HCT116 (cell line): ENCODE measurements around the gene UBXN10. TPM values are rescaled to one million over a fixed set of nuclear protein-coding genes. Genes with fewer than 3 reads are reported as not detected.

Source experiments
- ATAC-seq: fragments of 200-7000 bp; cut with Tn5 transposase; 2 replicates; pipeline ENCODE4 v1.9.1; 2020; ENCODE audit warnings: mild to moderate bottlenecking, moderate library complexity
- BruUV-seq: library from RNA; stranded (reverse); fragments of 400-500 nt; replicated peaks from 2 replicates; lab custom pipeline; 2021; lab: Mats Ljungman, UMichigan
- CTCF ChIA-PET: fragments of 300-600 bp; sonication (Branson Sonifier 250); formaldehyde crosslinking; loops from one replicate; lab custom pipeline; 2021; ENCODE audit warnings: antibody characterized with exemption; lab: Charles Lee
- POLR2A ChIA-PET: fragments of 300-600, 350-600 bp; sonication (Branson Sonifier 250); formaldehyde crosslinking; loops from one replicate; lab custom pipeline; 2021; ENCODE audit warnings: antibody characterized with exemption; lab: Charles Lee
- RAD21 ChIA-PET, 2 experiments: fragments of 300-600 bp; sonication (Branson Sonifier 250); formaldehyde crosslinking; loops; one replicate each; lab custom pipeline; 2023; ENCODE audit warnings: low total read pairs in 2 of 2; ENCODE audit not compliant: uncharacterized antibody in 2 of 2, unreplicated experiment in 2 of 2, low non-redundant PET in 1 of 2; lab: Charles Lee
- DNase-seq: peaks from one replicate; pipeline ENCODE4 v3.0.0-alpha.2; 2010; ENCODE audit warnings: low read depth, low spot score
- H2AFZ ChIP-seq: fragments of 200-600 bp; shearing (Covaris generic), sonication (generic); 2 replicates; pipeline ENCODE4 v1.6.1; 2017; ENCODE audit warnings: low read depth, mixed run types, mixed read lengths, antibody characterized with exemption, low read length; ENCODE audit not compliant: poor library complexity, severe bottlenecking
- H3K27ac ChIP-seq: 2 replicates; pipeline ENCODE4 v1.5.1; 2012; ENCODE audit warnings: low read depth, low read length
- H3K27me3 ChIP-seq: fragments of 200-600 bp; sonication (generic); 2 replicates; pipeline ENCODE4 v1.6.1; 2016; ENCODE audit warnings: mixed run types, low read length, mixed read lengths; ENCODE audit not compliant: insufficient read depth
- H3K36me3 ChIP-seq, 2 experiments: fragments of 200-500 bp in 1 of 2; fragments of 200-600 bp in 1 of 2; sonication (Bioruptor generic) in 1 of 2; sonication (generic) in 1 of 2; 2 replicates each; pipeline versions ENCODE4 v1.5.1 to v1.6.1; 2014 to 2016; ENCODE audit warnings: low read length in 2 of 2, inconsistent platforms in 1 of 2, mixed read lengths in 1 of 2, mixed run types in 1 of 2; ENCODE audit not compliant: insufficient read depth in 2 of 2, control insufficient read depth in 1 of 2
- H3K4me1 ChIP-seq, 2 experiments: fragments of 200-600 bp in 1 of 2; sonication (generic) in 1 of 2; 2 replicates each; pipeline versions ENCODE4 v1.5.1 to v1.6.1; 2012 to 2017; ENCODE audit warnings: low read length in 2 of 2, inconsistent platforms in 1 of 2, mild to moderate bottlenecking in 1 of 2, mixed read lengths in 1 of 2, mixed run types in 1 of 2, moderate library complexity in 1 of 2; ENCODE audit not compliant: insufficient read depth in 2 of 2, control insufficient read depth in 1 of 2
- H3K4me2 ChIP-seq: fragments of 200-600 bp; sonication (generic); 2 replicates; pipeline ENCODE4 v1.6.1; 2017; ENCODE audit warnings: mixed run types, low read length, mixed read lengths
- H3K4me3 ChIP-seq, 2 experiments: fragments of 200-600 bp in 1 of 2; sonication (generic) in 1 of 2; replicated peaks in 1 of 2; 2 replicates each; pipeline ENCODE4 v1.5.1; 2011 to 2016; ENCODE audit warnings: low read length in 2 of 2, control low read depth in 1 of 2, low read depth in 1 of 2, mild to moderate bottlenecking in 1 of 2, mixed read lengths in 1 of 2, mixed run types in 1 of 2
- H3K79me2 ChIP-seq: fragments of 200-600 bp; sonication (generic); 2 replicates; pipeline ENCODE4 v1.6.1; 2017; ENCODE audit warnings: mild to moderate bottlenecking, mixed run types, low read length, moderate library complexity, mixed read lengths; ENCODE audit not compliant: insufficient read depth
- H3K9ac ChIP-seq: fragments of 200-600 bp; sonication (generic); 2 replicates; pipeline ENCODE4 v1.6.1; 2016; ENCODE audit warnings: low read length, mixed read lengths
- H3K9me2 ChIP-seq: fragments of 200-600 bp; sonication (generic), shearing (Covaris generic); 2 replicates; pipeline ENCODE4 v1.6.1; 2017; ENCODE audit warnings: mixed run types, mild to moderate bottlenecking, moderate library complexity; ENCODE audit not compliant: insufficient read depth
- H3K9me3 ChIP-seq, 2 experiments: fragments of 200-500 bp in 1 of 2; fragments of 200-600 bp in 1 of 2; sonication (Bioruptor generic) in 1 of 2; sonication (generic) in 1 of 2; 2 replicates each; pipeline ENCODE4 v1.6.1; 2014 to 2017; ENCODE audit warnings: low read length in 2 of 2, mixed read lengths in 2 of 2, inconsistent platforms in 1 of 2, low read depth in 1 of 2, mild to moderate bottlenecking in 1 of 2, mixed run types in 1 of 2, moderate library complexity in 1 of 2; ENCODE audit not compliant: control insufficient read depth in 1 of 2, insufficient read depth in 1 of 2
- H4K20me1 ChIP-seq: fragments of 200-600 bp; sonication (generic), shearing (Covaris generic); 2 replicates; pipeline ENCODE4 v1.6.1; 2017; ENCODE audit warnings: mixed run types, mild to moderate bottlenecking, moderate library complexity; ENCODE audit not compliant: insufficient read depth
- CBX3 ChIP-seq: IDR thresholded peaks from 2 replicates; pipeline ENCODE4 v1.6.1; 2012; ENCODE audit warnings: low read depth
- CEBPB ChIP-seq: IDR thresholded peaks from 2 replicates; pipeline ENCODE4 v1.6.1; 2012; ENCODE audit warnings: low read depth
- EGR1 ChIP-seq: IDR thresholded peaks from 2 replicates; pipeline ENCODE4 v1.6.1; 2012; ENCODE audit warnings: low read depth
- ELF1 ChIP-seq: IDR thresholded peaks from 2 replicates; pipeline ENCODE4 v1.6.1; 2012; ENCODE audit warnings: low read depth, borderline replicate concordance
- EZH2 ChIP-seq: fragments of 200-600 bp; sonication (generic); IDR thresholded peaks from 2 replicates; pipeline ENCODE4 v1.6.1; 2017; ENCODE audit warnings: antibody characterized with exemption, mixed run types
- EZH2phosphoT487 ChIP-seq: fragments of 200-600 bp; IDR thresholded peaks from 2 replicates; pipeline ENCODE4 v1.6.1; 2018; ENCODE audit warnings: antibody characterized with exemption, borderline replicate concordance
- POLR2A ChIP-seq: IDR thresholded peaks from 2 replicates; pipeline ENCODE4 v1.7.0; 2011; ENCODE audit warnings: borderline replicate concordance; ENCODE audit not compliant: insufficient read depth, insufficient read length; ENCODE audit errors: extremely low read depth
- POLR2AphosphoS5 ChIP-seq: IDR thresholded peaks from 2 replicates; pipeline ENCODE4 v1.6.1; 2011; ENCODE audit warnings: mild to moderate bottlenecking, low read depth, low read length, moderate library complexity
- SIN3A ChIP-seq: IDR thresholded peaks from 2 replicates; pipeline ENCODE4 v1.6.1; 2012; ENCODE audit warnings: low read depth
- SRF ChIP-seq: IDR thresholded peaks from 2 replicates; pipeline ENCODE4 v1.6.1; 2012; ENCODE audit warnings: low read depth
- TCF7L2 ChIP-seq: IDR thresholded peaks from 2 replicates; pipeline ENCODE4 v1.7.0; 2011; ENCODE audit warnings: borderline replicate concordance, inconsistent platforms; ENCODE audit not compliant: insufficient read depth, insufficient read length; ENCODE audit errors: extremely low read depth
- ZNF274 ChIP-seq: fragments of 200-500 bp; sonication (Bioruptor generic); IDR thresholded peaks from 2 replicates; pipeline ENCODE4 v1.6.1; 2014; ENCODE audit warnings: mild to moderate bottlenecking, low read depth, low read length, inconsistent platforms
- intact Hi-C: fragments of 100-400 bp; cut with micrococcal nuclease; formaldehyde crosslinking; loops from 2 replicates; pipeline ENCODE4 v1.10.0; 2022
- total RNA-seq: library from RNA; stranded (reverse); gene quantifications from one replicate; pipeline ENCODE4 v1.2.1, GENCODE V29; 2021; ENCODE audit not compliant: unreplicated experiment
- TF ChIP-seq, protein P1 (sequence below): IDR thresholded peaks from 2 replicates; pipeline ENCODE4 v1.6.1; 2011; ENCODE audit warnings: mild to moderate bottlenecking, low read length, moderate library complexity; ENCODE audit not compliant: insufficient replicate concordance; ENCODE audit errors: extremely low read depth
- TF ChIP-seq, protein P2 (sequence below), 3 experiments: fragments of 200-600 bp in 1 of 3; sonication (generic) in 1 of 3; IDR thresholded peaks in 2 of 3; conservative IDR thresholded peaks in 1 of 3; 2 replicates each; pipeline ENCODE4 v1.5.1; 2012 to 2017; ENCODE audit warnings: low read depth in 2 of 3, low read length in 2 of 3, antibody characterized with exemption in 1 of 3, borderline replicate concordance in 1 of 3, control low read depth in 1 of 3, mild to moderate bottlenecking in 1 of 3, mixed read lengths in 1 of 3, mixed run types in 1 of 3, moderate library complexity in 1 of 3; ENCODE audit not compliant: insufficient read depth in 1 of 3
- TF ChIP-seq, protein P3 (sequence below): IDR thresholded peaks from 2 replicates; pipeline ENCODE4 v1.6.1; 2012
- TF ChIP-seq, protein P4 (sequence below): IDR thresholded peaks from 2 replicates; pipeline ENCODE4 v1.6.1; 2012

UBXN10 gene
- total RNA-seq, 1 experiment from 2014 or later = not detected

DNA sequence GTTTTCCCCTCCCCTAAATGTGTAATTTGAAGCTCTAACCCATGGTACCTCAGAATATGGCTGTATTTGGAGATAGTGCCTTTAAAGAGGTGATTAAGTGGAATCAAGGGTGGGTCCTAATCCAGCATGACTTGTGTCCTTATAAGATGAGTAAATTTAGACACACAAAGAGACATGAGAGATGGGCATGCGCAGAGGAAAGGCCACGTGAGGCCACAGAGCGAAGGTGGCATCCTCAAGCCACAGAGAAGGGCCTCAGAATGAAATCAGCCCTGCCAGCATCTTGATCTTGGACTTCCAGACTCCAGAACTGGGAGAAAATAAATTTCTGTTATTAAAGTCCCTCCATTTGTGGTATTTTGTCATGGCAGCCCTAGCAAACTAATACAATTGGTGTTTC lies 49.6 kb upstream of the UBXN10 start:
- BruUV-seq = no TSS peak
- Histone ChIP-seq H3K4me3 (no peak overlapping the region), H3K27me3 (no peaks in the 10 kb centered on the region), H4K20me1 (no peaks in the 10 kb centered on the region), H2AFZ (no peak overlapping the region), H3K9ac (no peak overlapping the region), H3K4me1 (peaks cover 4 to 11% of the 10 kb centered on the region in 2 experiments; a peak in 3 of 4 replicates), H3K36me3 (no peaks in the 10 kb centered on the region), H3K4me2 (no peak overlapping the region), H3K27ac (no peak overlapping the region), H3K9me2 (no peaks in the 10 kb centered on the region), H3K79me2 (no peaks in the 10 kb centered on the region), H3K9me3 (no peaks in the 10 kb centered on the region)
- CTCF ChIA-PET = interaction anchor here (1.6 kb wide), 1 partner anchor 161 kb away, joined by 3 read pairs; no protein-coding TSS in a partner anchor
- no peak for ATAC-seq
- TF ChIP-seq ZNF274 (no peak), EGR1 (no peak), SIN3A (no peak), EZH2phosphoT487 (no peak), POLR2A (no peak), SRF (no peak), CEBPB (no peak), EZH2 (no peak), TCF7L2 (no peak), CBX3 (no peak), POLR2AphosphoS5 (no peak), ELF1 (no peak)
- TF ChIP-seq, protein P1, sequence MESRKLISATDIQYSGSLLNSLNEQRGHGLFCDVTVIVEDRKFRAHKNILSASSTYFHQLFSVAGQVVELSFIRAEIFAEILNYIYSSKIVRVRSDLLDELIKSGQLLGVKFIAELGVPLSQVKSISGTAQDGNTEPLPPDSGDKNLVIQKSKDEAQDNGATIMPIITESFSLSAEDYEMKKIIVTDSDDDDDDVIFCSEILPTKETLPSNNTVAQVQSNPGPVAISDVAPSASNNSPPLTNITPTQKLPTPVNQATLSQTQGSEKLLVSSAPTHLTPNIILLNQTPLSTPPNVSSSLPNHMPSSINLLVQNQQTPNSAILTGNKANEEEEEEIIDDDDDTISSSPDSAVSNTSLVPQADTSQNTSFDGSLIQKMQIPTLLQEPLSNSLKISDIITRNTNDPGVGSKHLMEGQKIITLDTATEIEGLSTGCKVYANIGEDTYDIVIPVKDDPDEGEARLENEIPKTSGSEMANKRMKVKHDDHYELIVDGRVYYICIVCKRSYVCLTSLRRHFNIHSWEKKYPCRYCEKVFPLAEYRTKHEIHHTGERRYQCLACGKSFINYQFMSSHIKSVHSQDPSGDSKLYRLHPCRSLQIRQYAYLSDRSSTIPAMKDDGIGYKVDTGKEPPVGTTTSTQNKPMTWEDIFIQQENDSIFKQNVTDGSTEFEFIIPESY = no peak
- TF ChIP-seq, protein P2, sequence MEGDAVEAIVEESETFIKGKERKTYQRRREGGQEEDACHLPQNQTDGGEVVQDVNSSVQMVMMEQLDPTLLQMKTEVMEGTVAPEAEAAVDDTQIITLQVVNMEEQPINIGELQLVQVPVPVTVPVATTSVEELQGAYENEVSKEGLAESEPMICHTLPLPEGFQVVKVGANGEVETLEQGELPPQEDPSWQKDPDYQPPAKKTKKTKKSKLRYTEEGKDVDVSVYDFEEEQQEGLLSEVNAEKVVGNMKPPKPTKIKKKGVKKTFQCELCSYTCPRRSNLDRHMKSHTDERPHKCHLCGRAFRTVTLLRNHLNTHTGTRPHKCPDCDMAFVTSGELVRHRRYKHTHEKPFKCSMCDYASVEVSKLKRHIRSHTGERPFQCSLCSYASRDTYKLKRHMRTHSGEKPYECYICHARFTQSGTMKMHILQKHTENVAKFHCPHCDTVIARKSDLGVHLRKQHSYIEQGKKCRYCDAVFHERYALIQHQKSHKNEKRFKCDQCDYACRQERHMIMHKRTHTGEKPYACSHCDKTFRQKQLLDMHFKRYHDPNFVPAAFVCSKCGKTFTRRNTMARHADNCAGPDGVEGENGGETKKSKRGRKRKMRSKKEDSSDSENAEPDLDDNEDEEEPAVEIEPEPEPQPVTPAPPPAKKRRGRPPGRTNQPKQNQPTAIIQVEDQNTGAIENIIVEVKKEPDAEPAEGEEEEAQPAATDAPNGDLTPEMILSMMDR (IDR thresholded peaks at IDR 0.05 in 2 of 3, conservative IDR thresholded peaks at IDR 0.05 in 1 of 3; ENCODE audit: borderline replicate concordance in 1 of 3, insufficient read depth in 1 of 3, low read depth in 2 of 3, low read length in 2 of 3) = no peak
- TF ChIP-seq, protein P3, sequence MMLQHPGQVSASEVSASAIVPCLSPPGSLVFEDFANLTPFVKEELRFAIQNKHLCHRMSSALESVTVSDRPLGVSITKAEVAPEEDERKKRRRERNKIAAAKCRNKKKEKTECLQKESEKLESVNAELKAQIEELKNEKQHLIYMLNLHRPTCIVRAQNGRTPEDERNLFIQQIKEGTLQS = no peak
- TF ChIP-seq, protein P4, sequence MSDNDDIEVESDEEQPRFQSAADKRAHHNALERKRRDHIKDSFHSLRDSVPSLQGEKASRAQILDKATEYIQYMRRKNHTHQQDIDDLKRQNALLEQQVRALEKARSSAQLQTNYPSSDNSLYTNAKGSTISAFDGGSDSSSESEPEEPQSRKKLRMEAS = no peak
- DNase-seq = no peak
- RAD21 ChIA-PET = no interaction called here
- intact Hi-C loops = no loop called here
- POLR2A ChIA-PET = no interaction called here
